Measurements from ENCODE around the gene ACOT8.
"Not testable (repeated sequence)": the region's sequence is repeated elsewhere in the genome, so short reads cannot be mapped to it uniquely, and the experiment has no call there.

ACOT8 gene

GRCh38 chr20:45886590-45887345 is 29.6 kb upstream of the ACOT8 start:
- no peak for DNase-seq

DNA sequence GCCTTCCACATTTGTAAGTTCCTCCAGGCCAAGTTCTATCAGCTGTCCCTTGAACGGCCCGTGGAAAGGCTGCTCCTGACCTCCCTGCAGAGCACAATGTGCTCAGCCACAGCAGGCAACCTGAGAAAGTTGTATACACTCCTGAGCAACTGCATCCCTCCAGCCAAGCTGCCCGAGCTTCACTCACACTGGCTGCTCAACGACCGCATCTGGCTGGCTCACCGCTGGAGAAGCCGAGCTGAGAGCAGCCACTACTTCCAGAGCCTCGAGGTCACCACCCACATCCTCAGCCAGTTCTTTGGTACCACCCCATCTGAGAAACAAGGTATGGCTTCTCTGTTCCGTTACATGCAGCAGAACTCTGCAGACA is 25.9 kb upstream of the ACOT8 start:
- DNase-seq = no peak

DNA sequence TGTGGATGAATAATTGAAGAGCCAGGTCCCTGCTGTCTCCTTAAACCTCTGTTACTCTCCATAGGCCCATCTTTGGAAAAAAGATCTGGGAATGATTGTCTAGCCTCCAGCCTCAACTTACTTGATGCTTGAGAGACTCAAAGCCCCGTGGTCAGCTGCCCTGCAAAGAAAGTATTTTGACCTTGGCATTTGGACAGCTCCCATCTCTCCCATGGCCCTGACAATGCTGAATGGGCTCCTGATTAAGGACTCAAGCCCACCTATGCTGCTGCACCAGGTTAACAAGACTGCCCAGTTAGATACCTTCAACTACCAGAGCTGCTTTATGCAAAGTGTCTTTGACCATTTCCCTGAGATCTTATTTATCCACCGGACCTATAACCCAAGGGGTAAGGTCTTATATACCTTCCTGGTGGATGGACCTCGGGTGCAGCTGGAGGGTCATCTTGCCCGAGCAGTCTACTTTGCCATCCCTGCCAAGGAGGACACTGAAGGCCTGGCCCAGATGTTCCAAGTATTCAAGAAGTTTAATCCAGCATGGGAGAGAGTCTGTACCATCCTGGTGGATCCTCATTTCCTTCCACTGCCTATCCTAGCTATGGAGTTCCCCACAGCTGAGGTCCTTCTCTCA is 25.4 kb upstream of the ACOT8 start:
- DNase-seq = no peak

DNA sequence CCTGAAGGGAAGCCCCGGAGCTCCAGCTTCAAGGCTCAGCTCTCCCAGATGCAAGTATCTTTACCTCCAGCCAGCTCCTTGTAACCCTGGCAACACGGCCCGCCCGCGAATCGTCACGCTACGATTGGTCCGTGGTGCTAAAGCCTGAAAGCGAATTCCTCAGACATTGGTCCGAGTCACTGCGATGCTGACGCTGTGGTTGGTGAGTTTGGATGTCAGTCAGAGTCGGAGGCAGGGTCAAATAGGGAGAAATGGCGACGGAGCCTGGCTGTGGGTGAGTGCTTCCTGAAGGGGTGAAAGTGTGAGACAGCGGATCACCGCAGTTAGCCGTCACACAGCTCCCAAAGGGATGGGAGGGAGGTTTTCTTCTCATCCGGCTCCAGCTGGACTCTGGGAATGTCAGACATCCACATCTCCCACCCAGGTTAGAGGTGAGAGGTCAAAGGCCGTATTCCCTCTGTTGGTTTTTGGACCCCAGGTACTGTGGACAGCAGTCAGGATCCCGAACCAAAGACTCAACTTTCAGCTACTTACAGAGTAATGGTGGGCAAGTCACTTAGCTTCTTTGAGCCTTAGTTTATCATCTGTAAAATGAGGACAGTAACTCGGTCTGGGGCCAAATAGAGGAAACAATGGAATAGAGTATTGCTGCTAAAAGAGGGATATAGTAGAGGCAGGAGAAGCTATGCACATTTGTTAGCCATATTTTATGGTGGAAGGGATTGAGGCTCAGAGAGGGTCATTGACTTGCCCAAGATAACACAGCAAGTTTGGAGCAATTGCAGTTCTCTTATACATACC is 24.0 kb upstream of the ACOT8 start, which contains the start of gene ZSWIM1:
TSS of gene ZSWIM1 (plus strand) at position 240 of the 801 bp plus-strand sequence. CDS start 1,366 bp downstream, outside the sequence.
- DNase-seq = peak; percentile 96 to 98

DNA sequence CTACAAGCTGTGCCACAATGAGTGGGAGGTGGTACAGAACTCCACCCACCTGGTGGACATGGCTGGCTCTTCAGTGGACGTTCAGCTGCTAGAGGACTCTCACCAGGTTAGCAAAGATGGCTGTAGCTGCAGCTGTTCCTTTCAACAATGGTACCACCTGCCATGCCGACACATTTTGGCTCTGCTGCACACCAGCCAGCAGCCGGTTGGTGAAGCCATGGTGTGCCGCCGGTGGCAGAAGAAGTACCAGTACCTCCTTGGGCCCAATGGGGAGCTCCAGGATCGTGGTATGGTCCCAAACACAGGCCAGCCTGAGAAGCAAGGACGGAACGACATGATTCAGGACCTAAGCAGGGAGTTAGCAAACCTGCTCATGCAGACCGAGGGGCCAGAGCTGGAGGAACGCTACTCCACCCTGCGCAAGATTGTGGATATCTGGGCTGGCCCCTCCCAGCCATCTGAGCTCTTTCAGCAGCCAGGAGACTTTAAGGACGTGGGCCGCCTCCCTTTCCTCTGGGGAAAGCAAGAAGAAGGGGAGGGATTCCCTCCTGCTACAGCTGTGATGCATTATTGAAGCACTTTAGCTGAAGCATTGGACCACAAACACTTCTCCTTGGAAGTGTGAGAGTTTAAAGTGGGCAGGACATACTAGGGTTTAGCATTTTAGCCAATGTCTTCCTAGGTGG is 21.0 kb upstream of the ACOT8 start:
- DNase-seq = no peak

GRCh38 chr20:45874576-45874975 is 17.4 kb upstream of the ACOT8 start:
- DNase-seq = no peak

DNA sequence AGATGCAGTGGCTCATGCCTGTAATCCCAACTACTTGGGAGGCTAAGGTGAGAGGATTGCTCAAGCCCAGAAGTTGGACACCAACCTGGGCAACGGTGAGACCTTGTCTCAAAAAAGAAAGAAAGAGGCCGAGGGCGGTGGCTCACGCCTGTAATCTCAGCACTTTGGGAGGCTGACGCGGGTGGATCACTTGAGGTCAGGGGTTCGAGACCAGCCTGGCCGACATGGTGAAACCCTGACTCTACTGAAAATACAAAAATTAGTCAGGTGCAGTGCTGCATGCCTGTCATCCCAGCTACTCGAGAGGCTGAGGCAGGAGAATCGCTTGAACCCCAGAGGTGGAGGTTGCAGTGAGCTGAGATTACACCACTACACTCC is 16.9 kb upstream of the ACOT8 start:
- not testable (repeated sequence) for DNase-seq

- no peak for DNase-seq
These were observed 16.4 kb upstream of the ACOT8 start for GRCh38 chr20:45873409-45874103.

DNA sequence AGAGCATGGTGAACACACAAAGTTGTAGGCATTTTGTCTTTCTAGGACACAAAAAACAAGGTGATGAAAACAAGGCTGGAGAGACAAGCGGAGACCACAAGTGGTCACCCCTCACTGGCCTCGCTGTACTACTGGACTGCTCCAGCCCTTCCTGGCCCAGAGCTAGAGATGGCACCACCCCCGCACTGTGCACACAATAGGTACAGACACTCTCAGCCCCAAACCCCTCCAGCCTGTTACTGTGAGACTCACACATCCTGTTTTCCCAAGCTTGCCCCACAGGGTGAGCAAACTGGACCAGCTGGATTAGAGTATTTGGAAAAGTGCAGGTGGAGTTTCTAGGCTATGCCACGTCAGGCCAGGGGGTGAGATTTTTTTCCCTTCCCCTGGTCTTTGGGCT is 15.4 kb upstream of the ACOT8 start:
- DNase-seq = no peak

DNA sequence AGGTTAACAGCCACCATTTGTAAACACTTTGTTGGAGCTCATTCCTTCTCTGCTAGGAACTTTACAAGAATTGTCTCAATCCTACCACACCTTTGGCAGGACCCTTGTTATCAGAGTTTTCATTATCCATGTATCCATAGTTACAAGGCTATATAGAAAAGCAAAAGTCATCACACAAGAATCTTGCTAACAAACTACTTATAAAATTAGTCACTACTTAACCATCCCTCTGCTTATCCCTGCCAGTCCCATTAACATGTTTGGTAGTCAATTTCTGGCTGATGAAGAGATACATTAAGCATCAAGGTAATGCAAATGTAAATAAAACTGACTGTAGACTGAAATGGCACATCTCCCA is 10.6 kb upstream of the ACOT8 start:
- no peak for DNase-seq

GRCh38 chr20:45867136-45867818 is 10.1 kb upstream of the ACOT8 start:
- DNase-seq = no peak

GRCh38 chr20:45866454-45866853 is 9.3 kb upstream of the ACOT8 start:
- DNase-seq = no peak

- DNase-seq = no peak
These were observed 6.6 kb upstream of the ACOT8 start for GRCh38 chr20:45863543-45864470.

DNA sequence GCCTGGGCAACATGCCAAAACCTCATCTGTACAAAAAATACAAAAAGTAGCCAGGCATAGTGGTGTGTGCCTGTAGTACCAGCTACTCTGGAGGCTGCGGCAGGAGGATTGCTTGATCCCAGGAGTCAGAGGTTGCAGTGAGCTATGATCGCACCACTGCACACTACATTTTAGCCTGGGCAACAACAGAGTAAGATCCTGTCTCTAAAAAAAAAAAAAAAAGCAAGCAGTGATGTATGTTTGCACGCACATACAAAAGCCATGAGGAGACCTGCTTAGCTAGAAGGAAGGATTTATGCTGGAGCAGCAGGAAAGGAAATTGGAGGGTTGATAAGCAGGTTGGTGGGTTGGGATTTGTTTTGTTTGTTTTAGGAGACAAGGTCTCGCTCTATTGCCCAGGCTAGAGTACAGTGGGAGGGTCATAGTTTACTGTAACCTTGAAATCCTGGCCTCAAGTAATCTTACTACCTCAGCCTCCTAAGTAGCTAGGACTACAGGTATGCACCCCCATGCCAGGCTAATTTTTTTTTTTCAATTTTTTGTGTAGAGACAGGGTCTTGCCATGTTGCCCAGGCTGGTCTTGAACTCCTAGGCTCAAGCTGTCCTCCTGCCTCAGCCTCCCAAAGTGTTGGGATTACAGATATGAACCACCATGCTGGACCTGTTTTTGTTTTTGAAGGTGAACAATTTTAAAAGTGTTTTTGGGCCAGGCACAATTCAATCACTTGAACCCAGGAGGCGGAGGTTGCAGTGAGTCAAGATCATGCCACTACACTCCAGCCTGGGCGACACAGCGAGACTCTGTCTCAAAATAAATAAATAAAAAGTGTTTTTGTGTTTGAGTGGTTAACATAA is 4.3 kb upstream of the ACOT8 start:
- no peak for DNase-seq

DNA sequence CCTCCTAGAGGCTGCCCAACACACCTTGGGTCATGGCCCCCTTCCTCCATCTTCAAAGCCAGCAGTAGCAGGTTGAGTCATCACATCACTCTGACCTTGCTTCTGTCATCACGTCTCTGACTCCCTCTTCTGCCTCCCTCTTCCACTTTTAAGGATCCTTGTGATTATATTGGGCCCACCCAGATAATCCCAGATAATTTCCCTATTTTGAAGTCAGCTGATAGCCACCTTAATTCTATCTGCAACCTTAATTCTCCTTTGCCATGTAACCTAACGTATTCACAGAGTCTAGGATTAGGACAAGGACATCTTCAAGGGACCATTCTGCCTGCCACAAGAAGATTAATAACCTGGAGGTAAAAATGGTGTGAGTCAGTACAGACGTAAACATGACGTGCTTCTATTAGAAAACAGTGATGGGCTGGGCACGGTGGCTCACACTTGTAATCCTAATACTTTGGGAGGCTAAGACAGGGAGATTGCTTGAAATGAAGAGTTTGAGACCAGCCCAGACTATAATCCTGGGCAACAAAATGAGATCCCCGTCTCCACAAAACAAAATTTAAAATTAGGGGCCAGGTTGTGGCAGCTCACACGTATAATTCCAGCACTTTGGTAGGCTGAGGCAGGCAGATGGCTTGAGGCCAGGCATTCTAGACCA is 3.5 kb upstream of the ACOT8 start:
- no peak for DNase-seq

GRCh38 chr20:45859916-45860315 is 2.7 kb upstream of the ACOT8 start:
- no peak for DNase-seq

DNA sequence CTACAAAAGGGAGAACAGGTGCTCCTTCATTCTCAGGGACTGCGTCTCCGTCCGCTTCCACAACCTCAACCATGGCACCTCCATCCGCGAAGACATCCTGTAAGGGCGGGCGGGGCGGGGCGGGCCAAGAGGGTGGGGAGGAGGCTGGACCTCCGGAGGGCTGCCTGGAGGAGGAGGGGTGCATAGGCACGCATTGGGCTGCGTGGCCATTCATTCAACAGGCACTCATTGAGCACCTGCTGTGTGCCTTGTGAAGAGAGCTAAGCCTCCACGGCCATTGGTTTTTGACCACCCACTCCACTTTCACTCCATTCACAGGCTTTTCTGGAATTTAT is 657 bp upstream of the ACOT8 start:
- peak in 1 of 2 donors; percentile 47 for DNase-seq

GRCh38 chr20:45853484-45853883 is 3.7 kb downstream of the ACOT8 start:
- no peak for DNase-seq

DNA sequence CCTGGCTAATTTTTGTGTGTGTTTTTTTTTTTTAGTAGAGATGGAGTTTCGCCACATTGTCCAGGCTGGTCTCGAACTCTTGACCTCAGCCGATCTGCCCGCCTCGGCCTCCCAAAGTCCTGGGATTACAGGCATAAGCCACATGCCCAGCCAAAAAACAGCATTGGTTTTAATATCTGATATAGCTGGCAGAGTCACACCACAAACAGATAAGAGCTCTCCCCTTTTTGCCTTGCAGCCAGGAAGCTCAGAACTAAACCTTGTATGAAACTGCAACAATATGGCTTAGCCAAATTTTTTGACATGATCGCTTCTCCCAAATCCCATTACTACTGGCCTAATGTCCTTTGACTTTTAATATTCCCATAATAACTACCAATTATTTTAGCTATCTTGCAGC is 4.9 kb downstream of the ACOT8 start:
- no peak for DNase-seq

Data from hippocampal formation (tissue), 2 donors.